Measurements from ENCODE around the gene UNC93B1.
"Not testable (repeated sequence)": the region's sequence is repeated elsewhere in the genome, so short reads cannot be mapped to it uniquely, and the experiment has no call there.

Gene UNC93B1

GRCh38 chr11:68008381-68009337 lies 4.8 kb upstream of the UNC93B1 start:
- DNase-seq = no peak

GRCh38 chr11:68007498-68008380 lies 3.8 kb upstream of the UNC93B1 start:
- no peak for DNase-seq

GRCh38 chr11:68006606-68007166 lies 2.8 kb upstream of the UNC93B1 start:
- DNase-seq = no peak

- no peak for DNase-seq
Observed at GRCh38 chr11:68004551-68005335, 846 bp upstream of the UNC93B1 start.

GRCh38 chr11:68002938-68003845 lies 705 bp downstream of the UNC93B1 start:
- DNase-seq = no peak

- DNase-seq = no peak
Observed at GRCh38 chr11:68002575-68002937, 1.3 kb downstream of the UNC93B1 start.

- DNase-seq = no peak
Observed at GRCh38 chr11:67999704-68000103, 4.2 kb downstream of the UNC93B1 start.

- no peak for DNase-seq
Observed at GRCh38 chr11:67999201-67999629, 4.7 kb downstream of the UNC93B1 start.

- DNase-seq = no peak
Observed at GRCh38 chr11:67998150-67999045, 5.5 kb downstream of the UNC93B1 start.

GRCh38 chr11:67997475-67997921 lies 6.4 kb downstream of the UNC93B1 start:
- DNase-seq = no peak

- no peak for DNase-seq
Observed at GRCh38 chr11:67996622-67997474, 7.0 kb downstream of the UNC93B1 start.

GRCh38 chr11:67996051-67996450 lies 7.8 kb downstream of the UNC93B1 start:
- DNase-seq = no peak

GRCh38 chr11:67995579-67995978 lies 8.3 kb downstream of the UNC93B1 start:
- DNase-seq = not testable (repeated sequence)

GRCh38 chr11:67995129-67995528 lies 8.8 kb downstream of the UNC93B1 start:
- not testable (repeated sequence) for DNase-seq

- DNase-seq = not testable (repeated sequence)
Observed at GRCh38 chr11:67994387-67994786, 9.5 kb downstream of the UNC93B1 start.

- DNase-seq = not testable (repeated sequence)
Observed at GRCh38 chr11:67993821-67994220, 10.1 kb downstream of the UNC93B1 start.

- DNase-seq = not testable (repeated sequence)
Observed at GRCh38 chr11:67991347-67992121, 12.4 kb downstream of the UNC93B1 start.

All from NCI-H524 treated with DMSO at 0.1 percent for 48 hours (cell line).